ENCODE results near the gene AGFG1.

The AGFG1 gene

DNA sequence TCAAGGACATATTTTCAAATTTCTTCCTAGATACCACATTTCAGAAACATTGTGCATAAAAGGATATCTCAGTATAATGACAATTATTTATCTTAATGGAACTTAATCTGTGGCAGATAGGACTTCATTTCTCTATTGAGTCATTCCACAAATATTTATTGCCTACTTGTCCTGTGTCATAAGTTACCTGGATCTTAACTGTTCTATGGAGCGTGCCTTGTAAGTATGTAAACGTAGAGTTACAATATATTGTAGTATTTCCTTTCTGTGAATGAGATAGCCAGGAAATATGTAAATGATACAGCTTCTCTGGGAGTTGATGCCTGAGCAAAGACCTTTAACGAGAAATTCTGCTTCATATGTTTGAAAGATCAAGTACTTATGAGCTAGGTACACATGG, 2.5 kb downstream of the AGFG1 start:
- Histone ChIP-seq H3K9me3 (no peaks in the 10 kb centered on the region), H3K4me1 (ENCODE audit: control insufficient read depth in 1 of 2, insufficient read depth in 1 of 2, low read depth in 1 of 2, low read length in 1 of 2) (peaks cover 41 to 57% of the 10 kb centered on the region in 2 experiments), H3K27me3 (no peaks in the 10 kb centered on the region), H3K4me3 (ENCODE audit: low read depth in 1 of 2, low read length in 1 of 2) (peak overlapping the region in 1 of 2 experiments; percentile 76), H3K36me3 (no peaks in the 10 kb centered on the region), H3K27ac (peak overlapping the region; percentile 1)
- TF ChIP-seq, protein P1, sequence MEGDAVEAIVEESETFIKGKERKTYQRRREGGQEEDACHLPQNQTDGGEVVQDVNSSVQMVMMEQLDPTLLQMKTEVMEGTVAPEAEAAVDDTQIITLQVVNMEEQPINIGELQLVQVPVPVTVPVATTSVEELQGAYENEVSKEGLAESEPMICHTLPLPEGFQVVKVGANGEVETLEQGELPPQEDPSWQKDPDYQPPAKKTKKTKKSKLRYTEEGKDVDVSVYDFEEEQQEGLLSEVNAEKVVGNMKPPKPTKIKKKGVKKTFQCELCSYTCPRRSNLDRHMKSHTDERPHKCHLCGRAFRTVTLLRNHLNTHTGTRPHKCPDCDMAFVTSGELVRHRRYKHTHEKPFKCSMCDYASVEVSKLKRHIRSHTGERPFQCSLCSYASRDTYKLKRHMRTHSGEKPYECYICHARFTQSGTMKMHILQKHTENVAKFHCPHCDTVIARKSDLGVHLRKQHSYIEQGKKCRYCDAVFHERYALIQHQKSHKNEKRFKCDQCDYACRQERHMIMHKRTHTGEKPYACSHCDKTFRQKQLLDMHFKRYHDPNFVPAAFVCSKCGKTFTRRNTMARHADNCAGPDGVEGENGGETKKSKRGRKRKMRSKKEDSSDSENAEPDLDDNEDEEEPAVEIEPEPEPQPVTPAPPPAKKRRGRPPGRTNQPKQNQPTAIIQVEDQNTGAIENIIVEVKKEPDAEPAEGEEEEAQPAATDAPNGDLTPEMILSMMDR (IDR thresholded peaks at IDR 0.05) = no peak

- TF ChIP-seq, protein P1 (IDR thresholded peaks at IDR 0.05) = no peak
- no peaks in the 10 kb centered on the region for H3K9me3 ChIP-seq
- H3K27me3 ChIP-seq = no peaks in the 10 kb centered on the region
- no peak overlapping the region for H3K4me3 ChIP-seq (ENCODE audit: low read depth in 1 of 2, low read length in 1 of 2)
- peaks cover 38 to 47% of the 10 kb centered on the region in 2 experiments for H3K4me1 ChIP-seq (ENCODE audit: control insufficient read depth in 1 of 2, insufficient read depth in 1 of 2, low read depth in 1 of 2, low read length in 1 of 2)
- H3K27ac ChIP-seq = no peak overlapping the region
- H3K36me3 ChIP-seq = no peaks in the 10 kb centered on the region
Measured at GRCh38 chr2:227477291-227477690, 5.3 kb downstream of the AGFG1 start.

DNA sequence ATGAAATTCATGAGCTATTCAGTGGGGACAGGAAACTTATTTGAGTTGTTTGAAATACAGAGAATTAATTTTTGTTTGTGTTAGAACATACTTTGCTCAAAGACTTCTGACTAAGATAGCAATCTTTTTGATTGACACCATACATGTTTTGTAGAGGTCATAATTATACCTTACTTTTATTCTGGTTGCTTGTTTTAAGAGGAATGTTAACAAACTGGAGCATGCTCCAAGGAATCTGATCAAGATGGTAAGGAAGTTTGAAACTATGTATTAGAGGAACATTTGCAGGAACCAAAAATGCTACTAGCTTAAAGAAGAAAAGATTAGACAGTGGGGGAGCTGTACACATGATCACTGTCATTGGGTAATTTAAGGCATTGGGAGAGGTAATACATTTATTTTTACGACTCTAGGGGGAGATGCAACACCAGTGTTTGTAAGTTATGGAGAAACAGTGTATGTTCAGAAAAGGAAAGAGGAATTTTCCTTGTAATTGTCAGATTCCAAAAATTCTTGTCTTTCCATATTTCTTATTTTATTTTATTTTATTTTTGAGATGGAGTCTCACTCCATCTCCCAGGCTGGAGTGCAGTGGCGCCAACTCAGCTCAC, 8.0 kb downstream of the AGFG1 start:
- Histone ChIP-seq H3K27ac (peak overlapping the region; percentile 23), H3K27me3 (no peaks in the 10 kb centered on the region), H3K4me3 (ENCODE audit: low read depth in 1 of 2, low read length in 1 of 2) (no peak overlapping the region), H3K36me3 (no peaks in the 10 kb centered on the region), H3K4me1 (ENCODE audit: control insufficient read depth in 1 of 2, insufficient read depth in 1 of 2, low read depth in 1 of 2, low read length in 1 of 2) (peaks cover 18 to 34% of the 10 kb centered on the region in 2 experiments), H3K9me3 (no peaks in the 10 kb centered on the region)
- TF ChIP-seq, protein P1 (IDR thresholded peaks at IDR 0.05) = no peak

GRCh38 chr2:227480528-227480927, 8.6 kb downstream of the AGFG1 start:
- TF ChIP-seq, protein P1 (IDR thresholded peaks at IDR 0.05) = no peak
- Histone ChIP-seq H3K27ac (no peak overlapping the region), H3K36me3 (no peaks in the 10 kb centered on the region), H3K9me3 (no peaks in the 10 kb centered on the region), H3K27me3 (no peaks in the 10 kb centered on the region), H3K4me1 (ENCODE audit: control insufficient read depth in 1 of 2, insufficient read depth in 1 of 2, low read depth in 1 of 2, low read length in 1 of 2) (peaks cover 12 to 28% of the 10 kb centered on the region in 2 experiments), H3K4me3 (ENCODE audit: low read depth in 1 of 2, low read length in 1 of 2) (no peak overlapping the region)

GRCh38 chr2:227482638-227483340, 10.8 kb downstream of the AGFG1 start:
- H3K9me3 ChIP-seq = no peaks in the 10 kb centered on the region
- H3K4me1 ChIP-seq (ENCODE audit: control insufficient read depth in 1 of 2, insufficient read depth in 1 of 2, low read depth in 1 of 2, low read length in 1 of 2) = peaks cover 13 to 27% of the 10 kb centered on the region in 2 experiments
- H3K27ac ChIP-seq = peak overlapping the region; percentile 46
- no peak overlapping the region for H3K4me3 ChIP-seq (ENCODE audit: low read depth in 1 of 2, low read length in 1 of 2)
- H3K27me3 ChIP-seq = no peaks in the 10 kb centered on the region
- TF ChIP-seq, protein P1 (IDR thresholded peaks at IDR 0.05) = no peak
- H3K36me3 ChIP-seq = no peaks in the 10 kb centered on the region

Measured in neutrophil (primary cell).